Measurements from ENCODE around the gene SFMBT2.

Gene SFMBT2

GRCh38 chr10:7133278-7133677 lies 277.6 kb downstream of the SFMBT2 start:
- Histone ChIP-seq H3K36me3 (ENCODE audit: control insufficient read depth in 4 of 4, insufficient read depth in 4 of 4, low read length in 3 of 4) (no peaks in the 10 kb centered on the region), H3K27ac (ENCODE audit: insufficient read depth in 1 of 2, low read depth in 1 of 2, low read length in 2 of 2, poor library complexity in 1 of 2, severe bottlenecking in 2 of 2) (no peak overlapping the region), H3K27me3 (replicated peaks in 2 of 5; ENCODE audit: control insufficient read depth in 4 of 5, insufficient read depth in 5 of 5, low read length in 4 of 5) (no peaks in the 10 kb centered on the region), H3K4me3 (ENCODE audit: control insufficient read depth in 1 of 7, extremely low read depth in 1 of 7, insufficient read depth in 4 of 7, low read depth in 2 of 7, low read length in 6 of 7) (no peak overlapping the region), H3K4me1 (ENCODE audit: control extremely low read depth in 1 of 4, control insufficient read depth in 4 of 4, insufficient read depth in 4 of 4, low read length in 3 of 4) (peaks cover 0 to 12% (median 0%) of the 10 kb centered on the region in 4 experiments), H3K9me3 (ENCODE audit: control extremely low read depth in 1 of 5, control insufficient read depth in 4 of 5, insufficient read depth in 2 of 5, low read depth in 1 of 5, low read length in 4 of 5) (peaks cover 0 to 8% (median 2%) of the 10 kb centered on the region in 5 experiments)
- WGBS (ENCODE audit: insufficient coverage) = 97% methylated on average over 4 of the region's 11 CpGs
- DNase-seq = no peak
- CTCF ChIA-PET = no interaction called here
- POLR2A ChIA-PET = no interaction called here

- DNase-seq = no peak
- Histone ChIP-seq H3K9me3 (ENCODE audit: control extremely low read depth in 1 of 5, control insufficient read depth in 4 of 5, insufficient read depth in 2 of 5, low read depth in 1 of 5, low read length in 4 of 5) (peaks cover 0 to 8% (median 2%) of the 10 kb centered on the region in 5 experiments), H3K27ac (ENCODE audit: insufficient read depth in 1 of 2, low read depth in 1 of 2, low read length in 2 of 2, poor library complexity in 1 of 2, severe bottlenecking in 2 of 2) (no peak overlapping the region), H3K4me3 (ENCODE audit: control insufficient read depth in 1 of 7, extremely low read depth in 1 of 7, insufficient read depth in 4 of 7, low read depth in 2 of 7, low read length in 6 of 7) (no peak overlapping the region), H3K36me3 (ENCODE audit: control insufficient read depth in 4 of 4, insufficient read depth in 4 of 4, low read length in 3 of 4) (no peaks in the 10 kb centered on the region), H3K27me3 (replicated peaks in 2 of 5; ENCODE audit: control insufficient read depth in 4 of 5, insufficient read depth in 5 of 5, low read length in 4 of 5) (no peaks in the 10 kb centered on the region), H3K4me1 (ENCODE audit: control extremely low read depth in 1 of 4, control insufficient read depth in 4 of 4, insufficient read depth in 4 of 4, low read length in 3 of 4) (peaks cover 0 to 12% (median 0%) of the 10 kb centered on the region in 4 experiments)
- 96% methylated on average over 8 of the region's 11 CpGs for WGBS (ENCODE audit: insufficient coverage)
- POLR2A ChIA-PET = no interaction called here
- CTCF ChIA-PET = interaction anchor here (1.6 kb wide), 1 partner anchor 9 kb away, joined by 4 read pairs; no protein-coding TSS in a partner anchor
Measured at GRCh38 chr10:7130191-7130911, 280.5 kb downstream of the SFMBT2 start.

- Histone ChIP-seq H3K9me3 (ENCODE audit: control extremely low read depth in 1 of 5, control insufficient read depth in 4 of 5, insufficient read depth in 2 of 5, low read depth in 1 of 5, low read length in 4 of 5) (no peaks in the 10 kb centered on the region), H3K4me1 (ENCODE audit: control extremely low read depth in 1 of 4, control insufficient read depth in 4 of 4, insufficient read depth in 4 of 4, low read length in 3 of 4) (peaks cover 0 to 5% (median 0%) of the 10 kb centered on the region in 4 experiments), H3K27ac (ENCODE audit: insufficient read depth in 1 of 2, low read depth in 1 of 2, low read length in 2 of 2, poor library complexity in 1 of 2, severe bottlenecking in 2 of 2) (no peak overlapping the region), H3K4me3 (ENCODE audit: control insufficient read depth in 1 of 7, extremely low read depth in 1 of 7, insufficient read depth in 4 of 7, low read depth in 2 of 7, low read length in 6 of 7) (no peak overlapping the region), H3K27me3 (replicated peaks in 2 of 5; ENCODE audit: control insufficient read depth in 4 of 5, insufficient read depth in 5 of 5, low read length in 4 of 5) (no peaks in the 10 kb centered on the region), H3K36me3 (ENCODE audit: control insufficient read depth in 4 of 4, insufficient read depth in 4 of 4, low read length in 3 of 4) (no peaks in the 10 kb centered on the region)
- CTCF ChIA-PET = interaction anchor here (1.0 kb wide), 1 partner anchor 204 kb away, joined by 4 read pairs; no protein-coding TSS in a partner anchor
- DNase-seq = peak in 2 of 3 donors; percentile 63 to 75
- POLR2A ChIA-PET = no interaction called here
- WGBS (ENCODE audit: insufficient coverage) = 38% methylated on average over 5 of the region's 6 CpGs
Measured at GRCh38 chr10:7123774-7124173, 287.1 kb downstream of the SFMBT2 start.

- 100% methylated on average over 2 of the region's 3 CpGs for WGBS (ENCODE audit: insufficient coverage)
- no peaks in the 10 kb centered on the region for H3K36me3 ChIP-seq (ENCODE audit: control insufficient read depth in 4 of 4, insufficient read depth in 4 of 4, low read length in 3 of 4)
- no peak for DNase-seq
- no peaks in the 10 kb centered on the region for H3K9me3 ChIP-seq (ENCODE audit: control extremely low read depth in 1 of 5, control insufficient read depth in 4 of 5, insufficient read depth in 2 of 5, low read depth in 1 of 5, low read length in 4 of 5)
- ChIA-PET CTCF (interaction anchor here (1.0 to 1.8 kb wide), 3 partner anchors 9 to 287 kb away, joined by 3 to 5 read pairs (median 3); no protein-coding TSS in a partner anchor), POLR2A (no interaction called here)
- no peak overlapping the region for H3K27ac ChIP-seq (ENCODE audit: insufficient read depth in 1 of 2, low read depth in 1 of 2, low read length in 2 of 2, poor library complexity in 1 of 2, severe bottlenecking in 2 of 2)
- peaks cover 0 to 5% (median 0%) of the 10 kb centered on the region in 4 experiments for H3K4me1 ChIP-seq (ENCODE audit: control extremely low read depth in 1 of 4, control insufficient read depth in 4 of 4, insufficient read depth in 4 of 4, low read length in 3 of 4)
- no peak overlapping the region for H3K4me3 ChIP-seq (ENCODE audit: control insufficient read depth in 1 of 7, extremely low read depth in 1 of 7, insufficient read depth in 4 of 7, low read depth in 2 of 7, low read length in 6 of 7)
- no peaks in the 10 kb centered on the region for H3K27me3 ChIP-seq (replicated peaks in 2 of 5; ENCODE audit: control insufficient read depth in 4 of 5, insufficient read depth in 5 of 5, low read length in 4 of 5)
Measured at GRCh38 chr10:7122561-7122960, 288.3 kb downstream of the SFMBT2 start.

GRCh38 chr10:7121154-7121797 lies 289.6 kb downstream of the SFMBT2 start:
- ChIA-PET CTCF (interaction anchor here (0.6 to 5.1 kb wide), 21 partner anchors 8 to 304 kb away, joined by 3 to 43 read pairs (median 3); no protein-coding TSS in a partner anchor), POLR2A (no interaction called here)
- Histone ChIP-seq H3K36me3 (ENCODE audit: control insufficient read depth in 4 of 4, insufficient read depth in 4 of 4, low read length in 3 of 4) (no peaks in the 10 kb centered on the region), H3K27ac (ENCODE audit: insufficient read depth in 1 of 2, low read depth in 1 of 2, low read length in 2 of 2, poor library complexity in 1 of 2, severe bottlenecking in 2 of 2) (no peak overlapping the region), H3K9me3 (ENCODE audit: control extremely low read depth in 1 of 5, control insufficient read depth in 4 of 5, insufficient read depth in 2 of 5, low read depth in 1 of 5, low read length in 4 of 5) (no peaks in the 10 kb centered on the region), H3K4me1 (ENCODE audit: control extremely low read depth in 1 of 4, control insufficient read depth in 4 of 4, insufficient read depth in 4 of 4, low read length in 3 of 4) (peaks cover 0 to 5% (median 0%) of the 10 kb centered on the region in 4 experiments), H3K4me3 (ENCODE audit: control insufficient read depth in 1 of 7, extremely low read depth in 1 of 7, insufficient read depth in 4 of 7, low read depth in 2 of 7, low read length in 6 of 7) (no peak overlapping the region), H3K27me3 (replicated peaks in 2 of 5; ENCODE audit: control insufficient read depth in 4 of 5, insufficient read depth in 5 of 5, low read length in 4 of 5) (no peaks in the 10 kb centered on the region)
- no CpG with 5 or more reads among the region's 10 CpGs for WGBS (ENCODE audit: insufficient coverage)
- DNase-seq = peak; percentile 60 to 77 (median 73)

GRCh38 chr10:7119325-7120015 lies 291.4 kb downstream of the SFMBT2 start:
- CTCF ChIA-PET = interaction anchor here (0.8 to 5.1 kb wide), 6 partner anchors 10 to 297 kb away, joined by 3 to 43 read pairs (median 4); no protein-coding TSS in a partner anchor
- Histone ChIP-seq H3K9me3 (ENCODE audit: control extremely low read depth in 1 of 5, control insufficient read depth in 4 of 5, insufficient read depth in 2 of 5, low read depth in 1 of 5, low read length in 4 of 5) (no peaks in the 10 kb centered on the region), H3K36me3 (ENCODE audit: control insufficient read depth in 4 of 4, insufficient read depth in 4 of 4, low read length in 3 of 4) (no peaks in the 10 kb centered on the region), H3K27ac (ENCODE audit: insufficient read depth in 1 of 2, low read depth in 1 of 2, low read length in 2 of 2, poor library complexity in 1 of 2, severe bottlenecking in 2 of 2) (no peak overlapping the region), H3K27me3 (replicated peaks in 2 of 5; ENCODE audit: control insufficient read depth in 4 of 5, insufficient read depth in 5 of 5, low read length in 4 of 5) (no peaks in the 10 kb centered on the region), H3K4me3 (ENCODE audit: control insufficient read depth in 1 of 7, extremely low read depth in 1 of 7, insufficient read depth in 4 of 7, low read depth in 2 of 7, low read length in 6 of 7) (no peak overlapping the region), H3K4me1 (ENCODE audit: control extremely low read depth in 1 of 4, control insufficient read depth in 4 of 4, insufficient read depth in 4 of 4, low read length in 3 of 4) (peaks cover 0 to 5% (median 0%) of the 10 kb centered on the region in 4 experiments)
- POLR2A ChIA-PET = no interaction called here
- DNase-seq = peak in 1 of 3 donors; percentile 22
- 96% methylated on average over 13 of the region's 14 CpGs for WGBS (ENCODE audit: insufficient coverage)

All from common myeloid progenitor, CD34-positive (primary cell).